A549 (cell line): ENCODE measurements around the gene MVB12B. TPM values are rescaled to one million over a fixed set of nuclear protein-coding genes. Genes with fewer than 3 reads are reported as not detected.

Source experiments
- ATAC-seq, 2 experiments: fragments of 200-7000 bp in 1 of 2; fragments of >200 bp in 1 of 2; cut with Nextera tagmentation in 1 of 2; cut with Tn5 transposase in 1 of 2; 3 replicates each; pipeline versions ENCODE4 v1.8.0 to v1.9.1; 2018 to 2020; ENCODE audit warnings: mild to moderate bottlenecking in 1 of 2, moderate library complexity in 1 of 2
- CTCF ChIA-PET: fragments of 300-600 bp; sonication (Branson Sonifier 250); formaldehyde crosslinking; extraction: SDS; loops from one replicate; lab custom pipeline; 2021; ENCODE audit warnings: antibody characterized with exemption, inconsistent platforms; lab: Yijun Ruan, JAX
- POLR2A ChIA-PET: fragments of 350-600 bp; formaldehyde crosslinking; extraction: SDS; loops from one replicate; lab custom pipeline; 2021; ENCODE audit warnings: antibody characterized with exemption, inconsistent platforms; lab: Yijun Ruan, JAX
- DNase-seq, 2 experiments: peaks; one replicate each; pipeline versions ENCODE4 v3.0.0 to v3.0.0-alpha.2; 2011 to 2016; ENCODE audit warnings: low read depth in 1 of 2, low spot score in 1 of 2
- FAIRE-seq: peaks from 2 replicates; lab custom pipeline; 2011; peaks lifted over from hg19 to GRCh38; lab: Jason Lieb, UNC
- H3K27ac ChIP-seq, 2 experiments: fragments of >200 bp; sonication (Bioruptor Twin); formaldehyde crosslinking; 3 replicates each; pipeline ENCODE4 v1.5.1; 2016 to 2017
- H3K4me1 ChIP-seq: fragments of >200 bp; sonication (Bioruptor Twin); formaldehyde crosslinking; 3 replicates; pipeline ENCODE4 v1.6.1; 2016
- H3K4me2 ChIP-seq: fragments of >200 bp; sonication (Bioruptor Twin); formaldehyde crosslinking; 3 replicates; pipeline ENCODE4 v1.6.1; 2016
- H3K4me3 ChIP-seq: fragments of >200 bp; sonication (Bioruptor Twin); formaldehyde crosslinking; 3 replicates; pipeline ENCODE4 v1.5.1; 2016
- H3K9me3 ChIP-seq: fragments of >200 bp; sonication (Bioruptor Twin); formaldehyde crosslinking; 3 replicates; pipeline ENCODE4 v1.6.1; 2016
- BHLHE40 ChIP-seq: IDR thresholded peaks from 2 replicates; pipeline ENCODE4 v1.6.1; 2012; ENCODE audit warnings: low read depth, low read length, inconsistent platforms
- CBX2 ChIP-seq: fragments of 200-600 bp; sonication (generic); IDR thresholded peaks from 2 replicates; pipeline ENCODE4 v1.6.1; 2016; ENCODE audit warnings: low read depth, mild to moderate bottlenecking, borderline replicate concordance
- CHD2 ChIP-seq: fragments of 150-350 bp; IDR thresholded peaks from 2 replicates; pipeline ENCODE4 v1.6.1; 2014; ENCODE audit warnings: low read length; ENCODE audit not compliant: partially characterized antibody
- CHD4 ChIP-seq: fragments of 200-600 bp; sonication (generic); IDR thresholded peaks from 2 replicates; pipeline ENCODE4 v1.6.1; 2016; ENCODE audit warnings: antibody characterized with exemption, mild to moderate bottlenecking, borderline replicate concordance
- FOSB ChIP-seq: fragments of 250-450 bp; sonication (Bioruptor Pico); IDR thresholded peaks from 2 replicates; pipeline ENCODE4 v1.5.0; 2020; ENCODE audit warnings: mild to moderate bottlenecking, moderate library complexity
- FOXS1 ChIP-seq: fragments of 250-450 bp; sonication (Bioruptor Pico); IDR thresholded peaks from 2 replicates; pipeline ENCODE4 v1.5.0; 2020; ENCODE audit warnings: mild to moderate bottlenecking, moderate library complexity
- GATA3 ChIP-seq: IDR thresholded peaks from 2 replicates; pipeline ENCODE4 v1.6.1; 2012; ENCODE audit warnings: borderline replicate concordance
- HDAC2 ChIP-seq: fragments of 200-600 bp; sonication (generic); IDR thresholded peaks from 2 replicates; pipeline ENCODE4 v1.6.1; 2016
- HOXA7 ChIP-seq: fragments of 250-450 bp; sonication (Bioruptor Pico); IDR thresholded peaks from 2 replicates; pipeline ENCODE4 v1.5.0; 2020; ENCODE audit warnings: mild to moderate bottlenecking, moderate library complexity
- HOXB5 ChIP-seq: fragments of 250-450 bp; sonication (Bioruptor Pico); IDR thresholded peaks from 2 replicates; pipeline ENCODE4 v1.5.0; 2020; ENCODE audit warnings: mild to moderate bottlenecking, moderate library complexity
- JUN ChIP-seq, 2 experiments: fragments of >200 bp; sonication (Bioruptor Twin); formaldehyde crosslinking; IDR thresholded peaks; 2 replicates in 1 of 2; 3 replicates in 1 of 2; pipeline ENCODE4 v1.6.1; 2016 to 2017
- KDM1A ChIP-seq: fragments of 200-600 bp; sonication (generic); IDR thresholded peaks from 2 replicates; pipeline ENCODE4 v1.6.1; 2016; ENCODE audit warnings: low read depth, mild to moderate bottlenecking
- MYC ChIP-seq: IDR thresholded peaks from 2 replicates; pipeline ENCODE4 v1.6.1; 2012; ENCODE audit warnings: mild to moderate bottlenecking, inconsistent platforms, low read length, improper control_type of control experiment, borderline replicate concordance
- NR3C1 ChIP-seq: fragments of >200 bp; sonication (Bioruptor Twin); formaldehyde crosslinking; IDR thresholded peaks from 3 replicates; pipeline ENCODE4 v1.6.1; 2017
- PHF8 ChIP-seq: fragments of 200-600 bp; sonication (generic); IDR thresholded peaks from 2 replicates; pipeline ENCODE4 v1.6.1; 2016; ENCODE audit warnings: low read depth, mild to moderate bottlenecking, antibody characterized with exemption, moderate library complexity, borderline replicate concordance
- POLR2A ChIP-seq: IDR thresholded peaks from 2 replicates; pipeline ENCODE4 v1.6.1; 2012; ENCODE audit warnings: mild to moderate bottlenecking, low read length
- RAD21 ChIP-seq, 2 experiments: fragments of >200 bp in 1 of 2; sonication (Bioruptor Twin) in 1 of 2; formaldehyde crosslinking in 1 of 2; IDR thresholded peaks in 1 of 2; conservative IDR thresholded peaks in 1 of 2; 2 replicates in 1 of 2; 3 replicates in 1 of 2; pipeline ENCODE4 v1.6.1; 2012 to 2018; ENCODE audit warnings: inconsistent platforms in 1 of 2
- RARB ChIP-seq: fragments of 250-450 bp; sonication (Bioruptor Pico); IDR thresholded peaks from 2 replicates; pipeline ENCODE4 v1.8.0; 2021; ENCODE audit warnings: mild to moderate bottlenecking, moderate library complexity
- RCOR1 ChIP-seq: fragments of 150-350 bp; IDR thresholded peaks from 2 replicates; pipeline ENCODE4 v1.6.1; 2014; ENCODE audit warnings: antibody characterized with exemption, low read length, low read depth
- RFX5 ChIP-seq: fragments of 450-650 bp; IDR thresholded peaks from 2 replicates; pipeline ENCODE4 v1.7.1; 2014; ENCODE audit warnings: antibody characterized with exemption, mild to moderate bottlenecking, moderate library complexity
- RNF2 ChIP-seq: fragments of 200-600 bp; sonication (generic); IDR thresholded peaks from 2 replicates; pipeline ENCODE4 v1.6.1; 2016; ENCODE audit warnings: low read depth, mild to moderate bottlenecking, antibody characterized with exemption, moderate library complexity, borderline replicate concordance
- SMC3 ChIP-seq: fragments of >200 bp; sonication (Bioruptor Twin); formaldehyde crosslinking; IDR thresholded peaks from 3 replicates; pipeline ENCODE4 v1.6.1; 2018; ENCODE audit warnings: inconsistent platforms
- SREBF2 ChIP-seq: fragments of 450-650 bp; IDR thresholded peaks from 2 replicates; pipeline ENCODE4 v1.6.1; 2014; ENCODE audit warnings: mild to moderate bottlenecking, moderate library complexity
- TFCP2L1 ChIP-seq: fragments of 250-450 bp; sonication (Bioruptor Pico); IDR thresholded peaks from 2 replicates; pipeline ENCODE4 v1.5.0; 2021; ENCODE audit warnings: mild to moderate bottlenecking
- TP53 ChIP-seq: fragments of 250-450 bp; sonication (Bioruptor Pico); IDR thresholded peaks from 2 replicates; pipeline ENCODE4 v1.5.0; 2021; ENCODE audit warnings: mild to moderate bottlenecking, moderate library complexity
- USF2 ChIP-seq: fragments of 450-650 bp; IDR thresholded peaks from 2 replicates; pipeline ENCODE4 v1.6.1; 2014; ENCODE audit warnings: antibody characterized with exemption
- ZC3H11A ChIP-seq: fragments of 450-650 bp; IDR thresholded peaks from 2 replicates; pipeline ENCODE4 v1.6.1; 2014; ENCODE audit warnings: antibody characterized with exemption, mild to moderate bottlenecking
- ZNF302 ChIP-seq: fragments of 250-450 bp; sonication (Bioruptor Pico); IDR thresholded peaks from 2 replicates; pipeline ENCODE4 v1.9.0; 2021; ENCODE audit warnings: inconsistent platforms, mild to moderate bottlenecking, moderate library complexity
- ZSCAN20 ChIP-seq: fragments of 250-450 bp; sonication (Bioruptor Pico); IDR thresholded peaks from 2 replicates; pipeline ENCODE4 v1.8.0; 2022; ENCODE audit warnings: mild to moderate bottlenecking, moderate library complexity
- WGBS: methylation state at CpG from one replicate; pipeline ENCODE4 v1.1.6; 2017; ENCODE audit errors: missing lambda C conversion rate; 5-methylcytosine and 5-hydroxymethylcytosine counted together
- polyA plus RNA-seq, 4 experiments: library from polyadenylated mRNA; depleted of rRNA in 3 of 4; stranded (reverse); fragments of >200 nt; fragmentation: RNase III in 1 of 4; extraction: RNeasy Plus Mini Kit Qiagen cat#74134 plus additional on column Dnase treatment in 1 of 4; gene quantifications; 2 replicates in 3 of 4; 3 replicates in 1 of 4; pipeline ENCODE4 v1.2.3, GENCODE V29; 2011 to 2017

The MVB12B gene
- polyA plus RNA-seq, 2 of the 4 experiments (the other 2 are of a cell fraction) = 4.6 to 5.9 TPM

GRCh38 chr9:126442636-126443035, 116.0 kb downstream of the MVB12B start (continued):
- TF ChIP-seq HOXA7 (CRISPR knock-in tag) = no peak
- TF ChIP-seq MYC = no peak
- no peak for TF ChIP-seq SREBF2
- TF ChIP-seq FOXS1 (CRISPR knock-in tag) = no peak
- no peak for TF ChIP-seq BHLHE40
- TF ChIP-seq PHF8 = no peak
- TF ChIP-seq RFX5 = no peak
- TF ChIP-seq, all 56 proteins: peak for 0

- 99% methylated on average over 3 of the region's 3 CpGs for WGBS
- CTCF ChIA-PET = interaction anchor here (1.0 to 2.7 kb wide), 4 partner anchors 20 to 1035 kb away, joined by 3 to 11 read pairs (median 6); no protein-coding TSS in a partner anchor
- H3K4me3 ChIP-seq = no peak overlapping the region
Measured at GRCh38 chr9:126443144-126443543, 116.5 kb downstream of the MVB12B start.

GRCh38 chr9:126448136-126448535, 121.5 kb downstream of the MVB12B start:
- TF ChIP-seq RFX5 (no peak), SMC3 (no peak), TP53 (CRISPR knock-in tag) (no peak), KDM1A (no peak), CHD2 (no peak), RAD21 (conservative IDR thresholded peaks at IDR 0.05 in 1 of 2, IDR thresholded peaks at IDR 0.05 in 1 of 2) (no peak), GATA3 (no peak), TFCP2L1 (CRISPR knock-in tag) (no peak), MYC (no peak), NR3C1 (no peak), CBX2 (no peak)
- no peak for FAIRE-seq
- Histone ChIP-seq H3K4me3 (no peak overlapping the region), H3K9me3 (no peaks in the 10 kb centered on the region), H3K4me2 (no peak overlapping the region), H3K4me1 (no peaks in the 10 kb centered on the region), H3K27ac (no peak overlapping the region)
- ChIA-PET POLR2A (no interaction called here), CTCF (interaction anchor here (0.8 to 1.1 kb wide), 2 partner anchors 43 to 50 kb away, joined by 3 to 7 read pairs; no protein-coding TSS in a partner anchor)
- 69% methylated on average over 2 of the region's 2 CpGs for WGBS
- no peak for DNase-seq
- ATAC-seq = no peak

More at GRCh38 chr9:126443144-126443543, 116.5 kb downstream of the MVB12B start:
- POLR2A ChIA-PET = no interaction called here
- ATAC-seq (no peak), FAIRE-seq (no peak), DNase-seq (no peak)
- Histone ChIP-seq H3K4me2 (no peak overlapping the region), H3K9me3 (no peaks in the 10 kb centered on the region), H3K27ac (no peak overlapping the region), H3K4me1 (no peaks in the 10 kb centered on the region)
- no peak for TF ChIP-seq USF2
- TF ChIP-seq HOXB5 (CRISPR knock-in tag) = no peak
- TF ChIP-seq KDM1A = no peak
- TF ChIP-seq FOSB (CRISPR knock-in tag) = no peak
- no peak for TF ChIP-seq RCOR1
- TF ChIP-seq ZNF302 (CRISPR knock-in tag) = no peak
- no peak for TF ChIP-seq HDAC2
- no peak for TF ChIP-seq JUN (IDR thresholded peaks at IDR 0.05)
- no peak for TF ChIP-seq ZSCAN20
- no peak for TF ChIP-seq CBX2
- no peak for TF ChIP-seq RAD21 (conservative IDR thresholded peaks at IDR 0.05 in 1 of 2, IDR thresholded peaks at IDR 0.05 in 1 of 2)
- no peak for TF ChIP-seq POLR2A
- no peak for TF ChIP-seq CHD4
- no peak for TF ChIP-seq ZC3H11A
- TF ChIP-seq RARB (CRISPR knock-in tag) = no peak
- TF ChIP-seq RNF2 = no peak
